Subcutaneous adipose tissue (tissue), 4 donors: Measurements from ENCODE around the gene LIPA. TPM values are rescaled to one million over a fixed set of nuclear protein-coding genes. Genes with fewer than 3 reads are reported as not detected.

Source experiments
- CTCF ChIP-seq: fragments of 450-650 bp; IDR thresholded peaks from one replicate; pipeline ENCODE4 v1.5.1; 2016; ENCODE audit warnings: low read depth, mild to moderate bottlenecking, control low read depth, antibody characterized with exemption, moderate library complexity
- total RNA-seq, 4 donors: library from RNA; depleted of rRNA; stranded (reverse); fragments of >200 nt; gene quantifications; one replicate each; pipeline ENCODE4 v1.1.0, GENCODE V29; 2016

Gene LIPA
- total RNA-seq = 1,000 to 10,000 TPM in 1 of 4 donors, 100 to 1,000 TPM in 2, 10 to 100 TPM in 1; 77.2 to 1,001 (median 137) TPM

GRCh38 chr10:89251409-89252224 is at the start of gene LIPA:
Gene LIPA (minus strand): TSS chr10:89251775. CDS start chr10:89247648, 4,127 bp downstream.
- TF ChIP-seq CTCF = no peak

GRCh38 chr10:89301232-89301631 is 49.7 kb upstream of the LIPA start:
- no peak for TF ChIP-seq CTCF

- no peak for TF ChIP-seq CTCF
Measured at GRCh38 chr10:89299031-89299430, 47.5 kb upstream of the LIPA start.

GRCh38 chr10:89297791-89298190 is 46.2 kb upstream of the LIPA start:
- no peak for TF ChIP-seq CTCF

- no peak for TF ChIP-seq CTCF
Measured at GRCh38 chr10:89297356-89297755, 45.8 kb upstream of the LIPA start.

- TF ChIP-seq CTCF = no peak
Measured at GRCh38 chr10:89296220-89296648, 44.7 kb upstream of the LIPA start.

- TF ChIP-seq CTCF = no peak
Measured at GRCh38 chr10:89295597-89295996, 44.0 kb upstream of the LIPA start.
